Endothelial cell of umbilical vein (primary cell): ENCODE data around the gene PLXNB3. TPM values are rescaled to one million over a fixed set of nuclear protein-coding genes. Genes with fewer than 3 reads are reported as not detected.

Experiments
- BruUV-seq: library from RNA; stranded (reverse); fragments of 400-500 nt; replicated peaks from 2 replicates; lab custom pipeline; 2021; lab: Mats Ljungman, UMichigan
- CTCF ChIA-PET: fragments of 300-600, 350-600 bp; sonication (Branson Sonifier 250); formaldehyde crosslinking; loops from one replicate; lab custom pipeline; 2021; ENCODE audit warnings: antibody characterized with exemption, inconsistent platforms; lab: Charles Lee
- POLR2A ChIA-PET: fragments of 300-600, 350-600 bp; sonication (Branson Sonifier 250); formaldehyde crosslinking; loops from one replicate; lab custom pipeline; 2021; ENCODE audit warnings: antibody characterized with exemption, inconsistent platforms; lab: Charles Lee
- DNase-seq: peaks from one replicate; pipeline ENCODE4 v3.0.0-alpha.2; 2011; ENCODE audit warnings: low read depth, low spot score
- FAIRE-seq: peaks from 2 replicates; lab custom pipeline; 2011; peaks lifted over from hg19 to GRCh38; lab: Jason Lieb, UNC
- H2AFZ ChIP-seq: 2 replicates; pipeline ENCODE4 v1.6.0; 2012; ENCODE audit warnings: low read depth, low read length, control low read depth, inconsistent platforms
- H3K27ac ChIP-seq: 2 replicates; pipeline ENCODE4 v1.5.1; 2011; ENCODE audit warnings: low read depth, mild to moderate bottlenecking, control low read depth, low read length, moderate library complexity; ENCODE audit not compliant: insufficient read depth
- H3K27me3 ChIP-seq, 2 experiments: 2 replicates each; pipeline versions ENCODE4 v1.6.0 to v1.6.1; 2011; ENCODE audit warnings: low read length in 2 of 2, mixed read lengths in 1 of 2; ENCODE audit not compliant: control insufficient read depth in 2 of 2, insufficient read depth in 2 of 2
- H3K36me3 ChIP-seq, 2 experiments: 2 replicates in 1 of 2; 3 replicates in 1 of 2; pipeline ENCODE4 v1.5.1; 2011; ENCODE audit warnings: low read length in 2 of 2, mild to moderate bottlenecking in 1 of 2, moderate library complexity in 1 of 2; ENCODE audit not compliant: control insufficient read depth in 2 of 2, insufficient read depth in 2 of 2; ENCODE audit errors: extremely low read depth in 1 of 2
- H3K4me1 ChIP-seq: 3 replicates; pipeline ENCODE4 v1.5.1; 2011; ENCODE audit warnings: mild to moderate bottlenecking, low read length; ENCODE audit not compliant: control insufficient read depth, insufficient read depth; ENCODE audit errors: extremely low read depth
- H3K4me2 ChIP-seq: 2 replicates; pipeline ENCODE4 v1.6.1; 2011; ENCODE audit warnings: low read length, control low read depth, mixed read lengths; ENCODE audit not compliant: insufficient read depth
- H3K4me3 ChIP-seq, 3 experiments: fragments of 200-600 bp in 1 of 3; sonication (generic), shearing (Covaris generic) in 1 of 3; replicated peaks in 1 of 3; 2 replicates each; pipeline ENCODE4 v1.5.1; 2011 to 2016; ENCODE audit warnings: control low read depth in 3 of 3, low read length in 3 of 3, mild to moderate bottlenecking in 2 of 3, inconsistent platforms in 1 of 3, low read depth in 1 of 3, moderate library complexity in 1 of 3; ENCODE audit not compliant: insufficient read depth in 1 of 3
- H3K79me2 ChIP-seq: 2 replicates; pipeline ENCODE4 v1.6.0; 2012; ENCODE audit warnings: low read length, inconsistent platforms; ENCODE audit not compliant: control insufficient read depth, insufficient read depth
- H3K9ac ChIP-seq: replicated peaks from 2 replicates; pipeline ENCODE3; 2011; ENCODE audit warnings: low read length, control low read depth; ENCODE audit not compliant: insufficient read depth; ENCODE audit errors: extremely low read depth
- H3K9me1 ChIP-seq: replicated peaks from 3 replicates; pipeline ENCODE4 v1.6.0; 2011; ENCODE audit warnings: mild to moderate bottlenecking, low read length; ENCODE audit not compliant: control insufficient read depth, insufficient read depth; ENCODE audit errors: extremely low read depth
- H3K9me3 ChIP-seq: replicated peaks from 2 replicates; pipeline ENCODE4 v1.5.1; 2012; ENCODE audit warnings: low read length, inconsistent platforms; ENCODE audit not compliant: control insufficient read depth, insufficient read depth
- H4K20me1 ChIP-seq: replicated peaks from 2 replicates; pipeline ENCODE3; 2011; ENCODE audit warnings: mild to moderate bottlenecking, low read length; ENCODE audit not compliant: control insufficient read depth, insufficient read depth; ENCODE audit errors: extremely low read depth
- EZH2 ChIP-seq: IDR thresholded peaks from 2 replicates; pipeline ENCODE4 v1.6.1; 2012; ENCODE audit warnings: borderline replicate concordance, low read depth, mild to moderate bottlenecking, moderate library complexity, low read length, inconsistent platforms; ENCODE audit not compliant: severe bottlenecking
- FOS ChIP-seq: IDR thresholded peaks from 2 replicates; pipeline ENCODE4 v1.6.1; 2011; ENCODE audit warnings: mild to moderate bottlenecking, low read length, moderate library complexity, borderline replicate concordance; ENCODE audit not compliant: insufficient read depth
- GATA2 ChIP-seq: IDR thresholded peaks from 2 replicates; pipeline ENCODE4 v1.7.0; 2011; ENCODE audit warnings: low read depth, mild to moderate bottlenecking, moderate library complexity, mixed read lengths, low read length; ENCODE audit not compliant: insufficient read length, insufficient read depth
- JUN ChIP-seq: IDR thresholded peaks from 2 replicates; pipeline ENCODE4 v1.6.1; 2011; ENCODE audit warnings: borderline replicate concordance, low read depth; ENCODE audit not compliant: insufficient read length, insufficient read depth
- MYC ChIP-seq: IDR thresholded peaks from one replicate; pipeline ENCODE4 v1.6.1; 2011; ENCODE audit warnings: mild to moderate bottlenecking, low read depth, low read length
- POLR2A ChIP-seq: IDR thresholded peaks from 2 replicates; pipeline ENCODE4 v1.6.1; 2012; ENCODE audit warnings: low read depth, mild to moderate bottlenecking, control low read depth, low read length
- POLR2AphosphoS5 ChIP-seq: IDR thresholded peaks from 2 replicates; pipeline ENCODE4 v1.6.1; 2012; ENCODE audit warnings: low read depth, mild to moderate bottlenecking, control low read depth, low read length, moderate library complexity; ENCODE audit not compliant: insufficient read depth
- dilution Hi-C: fragments of 300-500 bp; cut with MboI; formaldehyde crosslinking; loops from one replicate; pipeline ENCODE4 v1.15.0; 2019; ENCODE audit warnings: low sequenced_read_pairs; ENCODE audit not compliant: extremely low pct_ligation_motif_present
- intact Hi-C: fragments of 100-400 bp; cut with micrococcal nuclease; formaldehyde crosslinking; loops from one replicate; pipeline ENCODE4 v1.10.0; 2022
- polyA plus RNA-seq, 4 experiments: library from polyadenylated mRNA; depleted of rRNA in 3 of 4; stranded (reverse) in 3 of 4; unstranded in 1 of 4; fragments of >200 nt; gene quantifications; 2 replicates each; pipeline versions ENCODE4 v1.2.1 to v1.2.3, GENCODE V29; 2011 to 2012; ENCODE audit warnings: missing spikeins in 1 of 4
- total RNA-seq: library from RNA; stranded (reverse); gene quantifications from 2 replicates; pipeline ENCODE4 v1.2.3, GENCODE V29; 2021
- TF ChIP-seq, protein P1 (sequence below), 2 donors: IDR thresholded peaks; 1 replicate in 1 of 2; 2 replicates in 1 of 2; pipeline ENCODE4 v1.5.1; 2011; ENCODE audit warnings: low read length in 2 of 2, mild to moderate bottlenecking in 2 of 2, moderate library complexity in 2 of 2, control low read depth in 1 of 2, inconsistent platforms in 1 of 2, low read depth in 1 of 2; ENCODE audit not compliant: insufficient read depth in 1 of 2; ENCODE audit errors: extremely low read depth in 1 of 2
- TF ChIP-seq, protein P2 (sequence below): IDR thresholded peaks from 2 replicates; pipeline ENCODE4 v1.6.1; 2011; ENCODE audit not compliant: insufficient read depth, insufficient read length

The PLXNB3 gene
- total and polyA plus RNA-seq, 2 donors (not counting 3 experiments of a cell fraction or from before 2014, with no cell fraction given), result 19.0 to 31.4 TPM

DNA sequence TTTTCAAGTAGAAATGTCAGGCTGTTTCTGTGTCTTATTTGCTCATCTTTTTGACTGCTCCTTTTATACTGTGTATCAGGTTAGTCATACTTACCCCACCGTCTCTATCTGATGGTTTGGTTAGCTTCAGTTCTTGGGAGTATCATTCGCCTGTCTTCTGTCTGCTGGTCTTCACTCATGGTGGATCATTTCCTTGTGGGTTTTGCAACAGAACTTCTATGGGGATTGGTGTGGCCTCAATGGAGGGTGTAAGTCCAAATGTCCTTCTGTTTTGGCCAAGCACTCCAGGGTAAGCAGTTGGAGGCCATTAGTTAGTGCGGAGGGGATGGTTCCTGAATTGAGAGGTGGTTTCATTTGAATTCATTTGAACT is 32.2 kb upstream of the PLXNB3 start:
- ChIA-PET POLR2A (no interaction called here), CTCF (no interaction called here)
- no peaks in the 10 kb centered on the region for H3K9me3 ChIP-seq
- intact Hi-C loops (no loop called here), dilution Hi-C loops (no loop called here)
- peaks cover 8% of the 10 kb centered on the region for H3K4me1 ChIP-seq
- H3K9me1 ChIP-seq, result no peaks in the 10 kb centered on the region
- no TSS peak for BruUV-seq
- DNase-seq, result no peak
- no peaks in the 10 kb centered on the region for H4K20me1 ChIP-seq
- TF ChIP-seq FOS (no peak), POLR2AphosphoS5 (no peak), MYC (no peak), EZH2 (no peak), GATA2 (no peak), POLR2A (no peak), JUN (no peak)
- TF ChIP-seq, protein P1, sequence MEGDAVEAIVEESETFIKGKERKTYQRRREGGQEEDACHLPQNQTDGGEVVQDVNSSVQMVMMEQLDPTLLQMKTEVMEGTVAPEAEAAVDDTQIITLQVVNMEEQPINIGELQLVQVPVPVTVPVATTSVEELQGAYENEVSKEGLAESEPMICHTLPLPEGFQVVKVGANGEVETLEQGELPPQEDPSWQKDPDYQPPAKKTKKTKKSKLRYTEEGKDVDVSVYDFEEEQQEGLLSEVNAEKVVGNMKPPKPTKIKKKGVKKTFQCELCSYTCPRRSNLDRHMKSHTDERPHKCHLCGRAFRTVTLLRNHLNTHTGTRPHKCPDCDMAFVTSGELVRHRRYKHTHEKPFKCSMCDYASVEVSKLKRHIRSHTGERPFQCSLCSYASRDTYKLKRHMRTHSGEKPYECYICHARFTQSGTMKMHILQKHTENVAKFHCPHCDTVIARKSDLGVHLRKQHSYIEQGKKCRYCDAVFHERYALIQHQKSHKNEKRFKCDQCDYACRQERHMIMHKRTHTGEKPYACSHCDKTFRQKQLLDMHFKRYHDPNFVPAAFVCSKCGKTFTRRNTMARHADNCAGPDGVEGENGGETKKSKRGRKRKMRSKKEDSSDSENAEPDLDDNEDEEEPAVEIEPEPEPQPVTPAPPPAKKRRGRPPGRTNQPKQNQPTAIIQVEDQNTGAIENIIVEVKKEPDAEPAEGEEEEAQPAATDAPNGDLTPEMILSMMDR (IDR thresholded peaks at IDR 0.05; ENCODE audit: extremely low read depth in 1 of 2, insufficient read depth in 1 of 2, low read depth in 1 of 2, low read length in 2 of 2), result no peak
- TF ChIP-seq, protein P2, sequence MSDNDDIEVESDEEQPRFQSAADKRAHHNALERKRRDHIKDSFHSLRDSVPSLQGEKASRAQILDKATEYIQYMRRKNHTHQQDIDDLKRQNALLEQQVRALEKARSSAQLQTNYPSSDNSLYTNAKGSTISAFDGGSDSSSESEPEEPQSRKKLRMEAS, result no peak
- no peak overlapping the region for H2AFZ ChIP-seq
- no peaks in the 10 kb centered on the region for H3K79me2 ChIP-seq
- no peak overlapping the region for H3K4me2 ChIP-seq
- H3K9ac ChIP-seq, result no peak overlapping the region
- no peak overlapping the region for H3K4me3 ChIP-seq
- H3K27ac ChIP-seq, result no peak overlapping the region
- no peaks in the 10 kb centered on the region for H3K36me3 ChIP-seq
- no peak for FAIRE-seq
- no peaks in the 10 kb centered on the region for H3K27me3 ChIP-seq
